ENCODE data around the gene GLI2. TPM values are rescaled to one million over a fixed set of nuclear protein-coding genes. Genes with fewer than 3 reads are reported as not detected.

Gene GLI2
- total RNA-seq, 4 donors from 2014 or later: 1.9 to 7.9 (median 5.5) TPM

DNA sequence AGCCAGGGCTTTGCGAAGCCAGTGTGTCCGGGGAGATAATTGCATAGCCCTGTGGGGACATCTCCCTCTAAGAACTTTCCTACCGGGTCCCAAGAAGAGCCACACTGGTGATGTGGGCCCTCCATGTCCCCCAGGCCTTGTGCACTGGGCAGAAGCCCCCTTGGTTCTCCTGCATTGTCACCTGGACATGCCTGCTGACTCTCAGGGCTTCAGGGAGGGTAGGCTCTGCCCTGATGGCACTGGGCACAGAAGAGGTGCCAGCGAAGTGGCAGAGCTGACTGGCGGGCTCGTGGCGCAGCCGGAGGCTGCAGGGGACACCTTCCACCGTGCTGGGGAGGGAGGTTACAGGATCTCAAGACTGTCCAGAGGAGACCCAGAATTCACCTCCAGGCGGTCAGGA is 28.3 kb downstream of the GLI2 start:
- WGBS: 90% methylated on average over 5 of the region's 10 CpGs
- TF ChIP-seq POLR2AphosphoS5 (IDR thresholded peaks at IDR 0.05): no peak
- no peak for TF ChIP-seq EP300 (IDR thresholded peaks at IDR 0.05)
- TF ChIP-seq POLR2A (IDR thresholded peaks at IDR 0.05): no peak
- TF ChIP-seq, protein P1, sequence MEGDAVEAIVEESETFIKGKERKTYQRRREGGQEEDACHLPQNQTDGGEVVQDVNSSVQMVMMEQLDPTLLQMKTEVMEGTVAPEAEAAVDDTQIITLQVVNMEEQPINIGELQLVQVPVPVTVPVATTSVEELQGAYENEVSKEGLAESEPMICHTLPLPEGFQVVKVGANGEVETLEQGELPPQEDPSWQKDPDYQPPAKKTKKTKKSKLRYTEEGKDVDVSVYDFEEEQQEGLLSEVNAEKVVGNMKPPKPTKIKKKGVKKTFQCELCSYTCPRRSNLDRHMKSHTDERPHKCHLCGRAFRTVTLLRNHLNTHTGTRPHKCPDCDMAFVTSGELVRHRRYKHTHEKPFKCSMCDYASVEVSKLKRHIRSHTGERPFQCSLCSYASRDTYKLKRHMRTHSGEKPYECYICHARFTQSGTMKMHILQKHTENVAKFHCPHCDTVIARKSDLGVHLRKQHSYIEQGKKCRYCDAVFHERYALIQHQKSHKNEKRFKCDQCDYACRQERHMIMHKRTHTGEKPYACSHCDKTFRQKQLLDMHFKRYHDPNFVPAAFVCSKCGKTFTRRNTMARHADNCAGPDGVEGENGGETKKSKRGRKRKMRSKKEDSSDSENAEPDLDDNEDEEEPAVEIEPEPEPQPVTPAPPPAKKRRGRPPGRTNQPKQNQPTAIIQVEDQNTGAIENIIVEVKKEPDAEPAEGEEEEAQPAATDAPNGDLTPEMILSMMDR (IDR thresholded peaks at IDR 0.05): no peak
- Histone ChIP-seq H3K9me3 (no peaks in the 10 kb centered on the region), H3K27me3 (no peaks in the 10 kb centered on the region), H3K36me3 (no peaks in the 10 kb centered on the region), H3K4me1 (peaks cover 33% of the 10 kb centered on the region), H3K27ac (no peak overlapping the region), H3K4me3 (no peak overlapping the region)
- peak; percentile 24 to 52 for DNase-seq (ENCODE audit: low spot score in 2 of 2)

DNA sequence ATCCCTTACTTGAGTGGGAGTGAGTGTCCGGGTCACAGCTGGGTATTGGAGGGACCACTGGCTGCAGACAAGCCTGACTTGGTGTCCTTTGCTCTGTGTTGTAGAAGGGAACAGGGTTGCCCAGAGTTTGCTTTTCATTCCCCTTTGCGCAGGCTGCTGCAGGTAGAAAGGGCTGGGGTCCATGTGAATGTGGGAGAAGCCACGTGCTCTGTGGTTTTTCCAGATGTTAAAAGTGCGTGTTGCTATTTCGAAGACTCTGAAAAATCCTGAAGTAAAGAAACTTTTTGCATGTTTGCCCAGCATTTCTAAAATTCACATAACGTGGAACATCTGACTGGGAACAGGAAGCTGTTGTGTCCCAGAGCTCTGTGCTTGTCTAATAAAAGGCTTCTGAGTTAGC is 28.8 kb downstream of the GLI2 start:
- TF ChIP-seq, protein P1 (IDR thresholded peaks at IDR 0.05): no peak
- TF ChIP-seq POLR2AphosphoS5 (IDR thresholded peaks at IDR 0.05) (no peak), POLR2A (IDR thresholded peaks at IDR 0.05) (no peak), EP300 (IDR thresholded peaks at IDR 0.05) (no peak)
- Histone ChIP-seq H3K36me3 (no peaks in the 10 kb centered on the region), H3K27ac (no peak overlapping the region), H3K4me3 (no peak overlapping the region), H3K27me3 (no peaks in the 10 kb centered on the region), H3K9me3 (no peaks in the 10 kb centered on the region), H3K4me1 (peaks cover 31% of the 10 kb centered on the region)
- 87% methylated on average over 6 of the region's 6 CpGs for WGBS
- DNase-seq (ENCODE audit: low spot score in 2 of 2): peak in 1 of 2 donors; percentile 54

GRCh38 chr2:120764991-120765677 is 29.5 kb downstream of the GLI2 start:
- no peak for TF ChIP-seq POLR2A (IDR thresholded peaks at IDR 0.05)
- no peak for TF ChIP-seq EP300 (IDR thresholded peaks at IDR 0.05)
- TF ChIP-seq POLR2AphosphoS5 (IDR thresholded peaks at IDR 0.05): no peak
- TF ChIP-seq, protein P1 (IDR thresholded peaks at IDR 0.05): no peak
- Histone ChIP-seq H3K4me3 (no peak overlapping the region), H3K9me3 (no peaks in the 10 kb centered on the region), H3K27me3 (no peaks in the 10 kb centered on the region), H3K27ac (no peak overlapping the region), H3K4me1 (peaks cover 31% of the 10 kb centered on the region), H3K36me3 (no peaks in the 10 kb centered on the region)
- peak; percentile 45 to 74 for DNase-seq (ENCODE audit: low spot score in 2 of 2)
- WGBS: 86% methylated on average over 11 of the region's 11 CpGs

DNA sequence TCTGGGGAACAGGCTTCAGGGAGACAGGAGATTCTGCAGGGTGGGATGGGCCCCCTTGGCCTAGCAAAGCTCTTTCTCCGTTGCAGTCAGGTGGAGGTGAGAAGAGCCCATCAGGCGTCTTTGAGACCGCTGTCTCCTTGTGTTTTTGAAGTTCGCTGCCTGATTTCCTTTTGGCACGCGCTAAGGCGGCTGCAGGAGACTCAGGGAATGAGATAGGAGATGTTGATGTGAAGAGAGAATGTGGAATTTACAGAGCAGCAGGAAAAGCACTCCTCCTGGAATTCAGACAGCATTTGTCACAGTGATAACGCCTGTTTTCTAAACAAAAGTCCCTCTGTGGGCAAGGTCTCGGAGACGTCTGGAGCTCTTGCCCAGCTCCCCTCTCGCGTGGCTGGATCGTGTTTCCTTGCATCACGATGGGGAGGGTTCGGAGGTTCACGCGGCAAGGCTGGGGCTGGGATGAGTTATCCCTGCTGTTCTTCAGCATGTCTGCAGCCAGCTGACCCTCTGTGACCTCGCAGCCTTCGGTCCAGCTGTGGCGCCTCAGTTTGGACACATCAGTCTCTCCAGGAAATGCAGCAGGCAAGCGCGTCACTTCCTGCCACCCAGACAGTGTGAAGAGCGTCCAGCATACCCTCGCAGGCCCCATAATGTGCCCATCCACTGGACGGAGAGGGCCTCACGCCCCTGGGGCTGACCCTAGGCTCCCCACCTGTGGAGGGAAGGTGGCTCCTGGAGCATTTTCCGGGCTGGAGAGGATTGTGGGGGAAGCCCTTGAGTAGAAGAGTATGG is 30.2 kb downstream of the GLI2 start:
- Histone ChIP-seq H3K4me3 (no peak overlapping the region), H3K27me3 (no peaks in the 10 kb centered on the region), H3K36me3 (no peaks in the 10 kb centered on the region), H3K9me3 (no peaks in the 10 kb centered on the region), H3K27ac (no peak overlapping the region), H3K4me1 (peaks cover 32% of the 10 kb centered on the region)
- DNase-seq (ENCODE audit: low spot score in 2 of 2): peak in 1 of 2 donors; percentile 60
- WGBS: 72% methylated on average over 27 of the region's 27 CpGs
- no peak for TF ChIP-seq POLR2AphosphoS5 (IDR thresholded peaks at IDR 0.05)
- TF ChIP-seq POLR2A (IDR thresholded peaks at IDR 0.05): no peak
- no peak for TF ChIP-seq EP300 (IDR thresholded peaks at IDR 0.05)

GRCh38 chr2:120766470-120767351 is 31.0 kb downstream of the GLI2 start:
- Histone ChIP-seq H3K36me3 (no peaks in the 10 kb centered on the region), H3K27ac (no peak overlapping the region), H3K4me1 (peaks cover 36% of the 10 kb centered on the region), H3K27me3 (no peaks in the 10 kb centered on the region), H3K9me3 (no peaks in the 10 kb centered on the region), H3K4me3 (no peak overlapping the region)
- WGBS: 86% methylated on average over 13 of the region's 14 CpGs
- TF ChIP-seq, protein P1 (IDR thresholded peaks at IDR 0.05): no peak
- TF ChIP-seq POLR2A (IDR thresholded peaks at IDR 0.05) (no peak), POLR2AphosphoS5 (IDR thresholded peaks at IDR 0.05) (no peak), EP300 (IDR thresholded peaks at IDR 0.05) (no peak)
- peak in 1 of 2 donors; percentile 42 for DNase-seq (ENCODE audit: low spot score in 2 of 2)
